Stimulated activated CD4-positive, alpha-beta T cell treated with anti-CD3 and anti-CD28 coated beads, Interleukin-4, amount 100 ng/mL, for 24 hours (primary cell): ENCODE results near the gene AXL.

Experiments
- DNase-seq: peaks from one replicate; pipeline ENCODE4 v3.0.0-alpha.2; 2020

The AXL gene

GRCh38 chr19:41238244-41238643 is 19.2 kb downstream of the AXL start:
- no peak for DNase-seq

GRCh38 chr19:41239363-41239762 is 20.3 kb downstream of the AXL start:
- DNase-seq = no peak

- no peak for DNase-seq
Measured at GRCh38 chr19:41239961-41240574, 21.0 kb downstream of the AXL start.

- DNase-seq = no peak
Measured at GRCh38 chr19:41241859-41242258, 22.8 kb downstream of the AXL start.

- no peak for DNase-seq
Measured at GRCh38 chr19:41244117-41244516, 25.1 kb downstream of the AXL start.

GRCh38 chr19:41245843-41246242 is 26.8 kb downstream of the AXL start:
- no peak for DNase-seq

GRCh38 chr19:41248895-41249294 is 29.9 kb downstream of the AXL start:
- DNase-seq = no peak

GRCh38 chr19:41249707-41250423 is 30.8 kb downstream of the AXL start:
- no peak for DNase-seq

GRCh38 chr19:41253660-41254059 is 34.6 kb downstream of the AXL start:
- no peak for DNase-seq

- DNase-seq = no peak
Measured at GRCh38 chr19:41255171-41255570, 36.1 kb downstream of the AXL start.

GRCh38 chr19:41261474-41262190 is 42.6 kb downstream of the AXL start:
- DNase-seq = no peak

- DNase-seq = peak; percentile 90
Measured at GRCh38 chr19:41263042-41263849, 44.2 kb downstream of the AXL start.

- DNase-seq = peak; percentile 100
Measured at GRCh38 chr19:41263850-41264580, 45.0 kb downstream of the AXL start, which contains the start of gene HNRNPUL1. TSS of gene HNRNPUL1 (plus strand) at chr19:41264372. CDS start at chr19:41264504, 132 bp downstream.

GRCh38 chr19:41264581-41265394 is 45.8 kb downstream of the AXL start:
- peak; percentile 72 for DNase-seq

- no peak for DNase-seq
Measured at GRCh38 chr19:41265395-41266153, 46.6 kb downstream of the AXL start.

- no peak for DNase-seq
Measured at GRCh38 chr19:41269055-41269454, 50.0 kb downstream of the AXL start.

GRCh38 chr19:41269571-41269970 is 50.5 kb downstream of the AXL start:
- no peak for DNase-seq

GRCh38 chr19:41273076-41273475 is 54.1 kb downstream of the AXL start:
- no peak for DNase-seq

GRCh38 chr19:41274802-41275201 is 55.8 kb downstream of the AXL start:
- no peak for DNase-seq

- DNase-seq = no peak
Measured at GRCh38 chr19:41276231-41276630, 57.2 kb downstream of the AXL start.

- no peak for DNase-seq
Measured at GRCh38 chr19:41278478-41278877, 59.5 kb downstream of the AXL start.
